Trophoblast cell (in vitro differentiated cells and primary cell): ENCODE data around the gene FAM25G.
"Not testable (repeated sequence)": the region's sequence is repeated elsewhere in the genome, so short reads cannot be mapped to it uniquely, and the experiment has no call there.

Experiments used
- DNase-seq, 2 donors: peaks; one replicate each; pipeline ENCODE4 v3.0.0-alpha.2; 2016
- H2AFZ ChIP-seq: 2 replicates; pipeline ENCODE4 v1.6.1; 2013; ENCODE audit warnings: low read length, moderate library complexity, mild to moderate bottlenecking; ENCODE audit not compliant: insufficient read depth, poor library complexity
- H2AK5ac ChIP-seq: 2 replicates; pipeline ENCODE4 v1.6.1; 2013; ENCODE audit warnings: mild to moderate bottlenecking, low read length
- H2BK120ac ChIP-seq: 2 replicates; pipeline ENCODE4 v1.6.1; 2013; ENCODE audit warnings: low read length, mild to moderate bottlenecking, moderate library complexity; ENCODE audit not compliant: insufficient read depth, poor library complexity
- H2BK12ac ChIP-seq: 2 replicates; pipeline ENCODE4 v1.6.1; 2013; ENCODE audit warnings: mild to moderate bottlenecking, low read length, moderate library complexity
- H2BK5ac ChIP-seq: 2 replicates; pipeline ENCODE4 v1.6.1; 2013; ENCODE audit warnings: low read length, low read depth, moderate library complexity, mild to moderate bottlenecking; ENCODE audit not compliant: poor library complexity
- H3K14ac ChIP-seq: 2 replicates; pipeline ENCODE4 v1.6.1; 2013; ENCODE audit warnings: mild to moderate bottlenecking, low read length
- H3K18ac ChIP-seq: 2 replicates; pipeline ENCODE4 v1.6.1; 2013; ENCODE audit warnings: mild to moderate bottlenecking, low read length
- H3K23ac ChIP-seq: 2 replicates; pipeline ENCODE4 v1.6.1; 2013; ENCODE audit warnings: low read length
- H3K27ac ChIP-seq: 2 replicates; pipeline ENCODE4 v1.5.1; 2013; ENCODE audit warnings: low read depth, mild to moderate bottlenecking, inconsistent platforms, low read length, moderate library complexity
- H3K27me3 ChIP-seq: 2 replicates; pipeline ENCODE4 v1.6.1; 2013; ENCODE audit warnings: inconsistent platforms, mild to moderate bottlenecking, low read length, moderate library complexity; ENCODE audit not compliant: insufficient read depth
- H3K36me3 ChIP-seq, 2 experiments: 1 replicate in 1 of 2; 2 replicates in 1 of 2; pipeline ENCODE4 v1.6.1; 2013; ENCODE audit warnings: low read length in 2 of 2, mild to moderate bottlenecking in 2 of 2, moderate library complexity in 1 of 2; ENCODE audit not compliant: insufficient read depth in 2 of 2, control insufficient read depth in 1 of 2
- H3K4ac ChIP-seq: 2 replicates; pipeline ENCODE4 v1.6.1; 2013; ENCODE audit warnings: low read depth, mild to moderate bottlenecking, low read length, moderate library complexity
- H3K4me1 ChIP-seq, 2 experiments: 1 replicate in 1 of 2; 2 replicates in 1 of 2; pipeline ENCODE4 v1.6.1; 2013; ENCODE audit warnings: low read length in 2 of 2, mild to moderate bottlenecking in 2 of 2, moderate library complexity in 1 of 2; ENCODE audit not compliant: insufficient read depth in 2 of 2, control insufficient read depth in 1 of 2
- H3K4me2 ChIP-seq: 2 replicates; pipeline ENCODE4 v1.6.1; 2013; ENCODE audit warnings: inconsistent platforms, mild to moderate bottlenecking, low read length, moderate library complexity
- H3K4me3 ChIP-seq: 2 replicates; pipeline ENCODE4 v1.5.1; 2013; ENCODE audit warnings: mild to moderate bottlenecking, low read depth, low read length, inconsistent platforms
- H3K79me1 ChIP-seq: one replicate; pipeline ENCODE4 v1.6.1; 2013; ENCODE audit warnings: low read length
- H3K79me2 ChIP-seq: 2 replicates; pipeline ENCODE4 v1.6.1; 2013; ENCODE audit warnings: low read length, mild to moderate bottlenecking; ENCODE audit not compliant: control insufficient read depth, insufficient read depth, poor library complexity
- H3K9ac ChIP-seq: 2 replicates; pipeline ENCODE4 v1.6.1; 2013; ENCODE audit warnings: mild to moderate bottlenecking, low read length
- H3K9me3 ChIP-seq: 2 replicates; pipeline ENCODE4 v1.6.1; 2013; ENCODE audit warnings: low read depth, mild to moderate bottlenecking, control low read depth, inconsistent platforms, low read length; ENCODE audit not compliant: insufficient read depth
- H4K12ac ChIP-seq: 2 replicates; pipeline ENCODE4 v1.6.1; 2013; ENCODE audit warnings: low read depth, mild to moderate bottlenecking, low read length, moderate library complexity
- H4K8ac ChIP-seq: 2 replicates; pipeline ENCODE4 v1.6.1; 2013; ENCODE audit warnings: low read depth, mild to moderate bottlenecking, low read length, moderate library complexity
- H4K91ac ChIP-seq: one replicate; pipeline ENCODE4 v1.6.1; 2013; ENCODE audit warnings: low read depth, mild to moderate bottlenecking, low read length, moderate library complexity
- whole genome bisulfite sequencing: extraction: QIAGEN DNeasy Blood & Tissue Kit; methylation state at CpG from one replicate; pipeline ENCODE4 v1.1.7; 2013; ENCODE audit warnings: missing lambda C conversion rate; ENCODE audit not compliant: insufficient read length, insufficient coverage; ENCODE audit errors: extremely low coverage; 5-methylcytosine and 5-hydroxymethylcytosine counted together

The FAM25G gene

DNA sequence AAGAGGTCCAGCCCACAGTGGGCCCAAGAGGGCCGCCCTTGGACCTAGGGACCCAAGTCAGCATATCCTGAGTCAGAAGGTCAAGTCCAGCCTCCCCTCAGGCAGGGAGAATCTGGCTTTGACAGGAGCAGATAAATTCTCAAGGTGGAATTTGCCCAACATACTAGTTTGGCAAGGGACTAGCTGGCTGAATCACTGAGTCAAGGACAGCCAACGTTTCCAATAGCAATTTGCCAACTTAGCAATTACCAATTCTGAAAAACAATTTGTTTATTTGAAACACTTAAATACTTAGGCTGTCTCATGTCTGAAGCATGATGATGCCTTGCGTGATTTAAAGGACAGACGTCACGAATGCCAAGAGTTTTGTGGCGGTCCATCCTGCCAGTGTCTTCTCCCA lies 2.7 kb upstream of the FAM25G start:
- H3K4me3 ChIP-seq, result not testable (repeated sequence)

DNA sequence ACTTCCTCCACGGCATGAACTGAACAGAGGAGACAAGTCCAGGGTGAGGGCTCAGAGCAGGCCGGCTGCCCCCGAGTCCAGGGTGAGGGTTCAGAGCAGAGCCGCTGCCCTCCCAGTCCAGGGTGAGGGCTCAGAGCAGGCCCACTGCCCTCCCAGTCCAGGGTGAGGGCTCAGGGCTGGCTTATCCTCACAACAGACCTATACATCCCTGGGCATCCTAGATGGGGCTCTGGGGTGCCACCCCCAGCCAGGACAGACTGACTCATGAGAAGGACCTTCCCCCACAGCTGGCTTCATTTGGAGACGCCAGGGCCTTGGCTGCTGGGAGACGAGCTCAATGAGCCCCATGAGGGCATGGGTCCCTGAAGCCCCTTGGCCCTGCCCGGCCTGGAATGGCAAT lies 1.9 kb downstream of the FAM25G start:
- not testable (repeated sequence) for H3K4me1 ChIP-seq, H3K27ac ChIP-seq, H2BK5ac ChIP-seq, H3K4me2 ChIP-seq, H3K14ac ChIP-seq, H4K8ac ChIP-seq, H2BK12ac ChIP-seq, H3K27me3 ChIP-seq, H3K9ac ChIP-seq, H4K12ac ChIP-seq, H3K23ac ChIP-seq, H3K36me3 ChIP-seq, H3K9me3 ChIP-seq, H3K18ac ChIP-seq, H2BK120ac ChIP-seq, H2AK5ac ChIP-seq, H3K79me2 ChIP-seq, H3K4me3 ChIP-seq, H2AFZ ChIP-seq, H3K4ac ChIP-seq, H3K79me1 ChIP-seq, DNase-seq
- no CpG with 5 or more reads among the region's 7 CpGs for WGBS
- peak overlapping the region; percentile 18 for H4K91ac ChIP-seq

More for the DNA sequence above, 2.7 kb upstream of the FAM25G start:
- not testable (repeated sequence) for H2AK5ac ChIP-seq, H3K27ac ChIP-seq, H3K79me1 ChIP-seq, H2BK12ac ChIP-seq, H4K12ac ChIP-seq, H3K4me2 ChIP-seq, H2BK120ac ChIP-seq, H2AFZ ChIP-seq, H4K91ac ChIP-seq, H3K79me2 ChIP-seq, H3K23ac ChIP-seq, H4K8ac ChIP-seq, H3K4me1 ChIP-seq, H3K9ac ChIP-seq, H3K27me3 ChIP-seq, H3K9me3 ChIP-seq, H3K14ac ChIP-seq, H3K18ac ChIP-seq, H3K4ac ChIP-seq, H3K36me3 ChIP-seq, H2BK5ac ChIP-seq, DNase-seq
- no CpG with 5 or more reads among the region's 6 CpGs for WGBS

DNA sequence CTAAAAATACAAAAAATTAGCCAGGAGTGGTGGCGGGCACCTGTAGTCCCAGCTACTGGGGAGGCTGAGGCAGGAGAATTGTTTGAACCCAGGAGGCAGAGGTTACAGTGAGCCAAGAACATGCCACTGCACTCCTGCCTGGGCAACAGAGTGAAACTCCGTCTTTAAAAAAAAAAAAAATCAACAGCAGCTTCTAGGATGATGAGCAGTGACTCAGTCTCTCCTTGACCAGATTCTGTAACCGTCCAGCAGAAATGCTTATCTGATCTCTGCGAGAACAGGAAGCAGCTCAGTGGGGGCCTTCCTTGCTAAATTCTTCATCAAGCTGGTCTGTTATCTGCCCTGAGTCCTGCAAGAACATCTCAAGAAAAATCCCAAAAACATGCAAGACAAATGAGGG lies 5.6 kb downstream of the FAM25G start:
- H2BK5ac ChIP-seq, H3K27me3 ChIP-seq, H2AK5ac ChIP-seq, H3K9me3 ChIP-seq, H4K91ac ChIP-seq, H3K9ac ChIP-seq, H3K18ac ChIP-seq, H2BK120ac ChIP-seq, H4K12ac ChIP-seq, H3K36me3 ChIP-seq, H4K8ac ChIP-seq, H3K79me1 ChIP-seq, H3K23ac ChIP-seq, H3K79me2 ChIP-seq, H3K4me1 ChIP-seq, H3K27ac ChIP-seq, H3K14ac ChIP-seq, H3K4me2 ChIP-seq, H3K4ac ChIP-seq, H2BK12ac ChIP-seq, H2AFZ ChIP-seq, H3K4me3 ChIP-seq: not testable (repeated sequence)
- no CpG with 5 or more reads among the region's 4 CpGs for WGBS
- peak; percentile 22 to 69 for DNase-seq

DNA sequence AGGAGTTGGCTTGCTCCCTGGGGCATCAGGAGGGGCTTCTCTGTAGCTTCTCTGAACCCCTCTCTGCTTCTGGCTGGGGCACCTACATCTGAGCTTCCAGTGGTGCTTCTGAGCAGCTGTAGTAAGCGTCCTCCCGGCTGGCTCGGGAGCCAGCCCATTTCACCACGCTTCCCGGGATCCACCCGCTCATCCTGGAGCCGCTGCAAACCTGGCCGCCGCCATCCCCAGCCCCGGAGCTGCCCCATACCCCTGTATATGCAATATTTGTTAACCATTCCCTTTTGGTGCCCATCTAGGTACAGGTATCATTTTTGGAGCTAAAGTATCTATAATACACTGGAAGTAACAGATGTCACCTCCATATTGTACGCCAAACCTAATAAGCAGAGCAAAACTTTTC lies 6.7 kb downstream of the FAM25G start:
- H3K79me2 ChIP-seq, H3K27me3 ChIP-seq, H3K4me2 ChIP-seq, H3K4me3 ChIP-seq, H3K4me1 ChIP-seq, H4K12ac ChIP-seq, H2BK120ac ChIP-seq, H3K27ac ChIP-seq, H2AK5ac ChIP-seq, H2BK12ac ChIP-seq, H3K23ac ChIP-seq, H3K36me3 ChIP-seq, H3K18ac ChIP-seq, H3K14ac ChIP-seq, DNase-seq, H3K79me1 ChIP-seq, H4K8ac ChIP-seq, H3K9me3 ChIP-seq, H2AFZ ChIP-seq, H2BK5ac ChIP-seq, H3K9ac ChIP-seq, H3K4ac ChIP-seq: not testable (repeated sequence)
- WGBS, result no CpG with 5 or more reads among the region's 11 CpGs
- peak overlapping the region; percentile 14 for H4K91ac ChIP-seq
